Measurements from ENCODE around the gene GAS2L2. TPM values are rescaled to one million over a fixed set of nuclear protein-coding genes. Genes with fewer than 3 reads are reported as not detected.

Gene GAS2L2
- total RNA-seq, 1 experiment from 2014 or later, result not detected

DNA sequence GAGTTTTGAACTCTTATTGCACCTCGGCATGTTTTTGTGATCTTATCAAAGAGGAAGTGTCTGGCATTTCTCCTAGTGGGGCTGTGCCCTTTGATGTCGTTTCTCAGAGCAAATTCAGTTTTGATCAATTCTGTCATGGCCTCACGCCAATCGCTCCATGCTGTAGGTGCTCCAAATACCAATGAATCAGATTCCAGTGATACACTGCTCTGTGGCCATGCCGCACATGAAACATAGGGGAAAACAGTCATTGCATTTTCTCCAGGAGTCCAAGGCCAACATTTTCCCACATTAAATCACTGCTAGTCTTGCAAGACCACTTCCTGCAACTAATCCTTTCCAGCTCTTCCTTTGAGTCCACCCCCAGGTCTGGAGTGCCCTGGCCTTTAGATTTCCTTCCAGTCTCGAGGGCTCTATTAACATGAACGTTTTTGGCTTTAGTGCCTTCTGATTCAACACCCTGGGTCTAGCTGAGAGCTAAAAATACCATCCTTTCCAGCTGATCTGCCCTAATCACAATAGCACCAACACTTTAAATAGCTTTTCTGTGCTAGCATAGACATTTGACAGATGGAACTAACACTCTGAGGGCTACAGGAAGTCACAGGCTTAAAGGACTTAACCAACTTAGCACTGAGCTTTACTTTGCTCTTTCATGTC is 39.8 kb downstream of the GAS2L2 start:
- intact Hi-C loops (cut with micrococcal nuclease; ENCODE audit: unreplicated experiment), result no loop called here
- H3K27ac ChIP-seq (ENCODE audit: low read length), result no peak overlapping the region
- CTCF ChIA-PET, result no interaction called here
- H3K36me3 ChIP-seq (ENCODE audit: control insufficient read depth, insufficient read depth, low read length), result peaks cover 66% of the 10 kb centered on the region
- no peaks in the 10 kb centered on the region for H3K4me1 ChIP-seq (ENCODE audit: control insufficient read depth, insufficient read depth, low read length)
- BruUV-seq (replicated peaks), result no TSS peak
- no peaks in the 10 kb centered on the region for H3K9me3 ChIP-seq (ENCODE audit: control insufficient read depth, insufficient read depth, low read depth, low read length)
- POLR2A ChIA-PET, result interaction anchor here (0.5 kb wide), 1 partner anchor 113 kb away, joined by 3 read pairs; no protein-coding TSS in a partner anchor
- DNase-seq (ENCODE audit: low read depth, low spot score) (no peak), ATAC-seq (peak; percentile 12; the same call in 1 of the 2 replicates)
- H3K27me3 ChIP-seq (ENCODE audit: control insufficient read depth, insufficient read depth, low read length), result no peaks in the 10 kb centered on the region
- TF ChIP-seq SIN3A (IDR thresholded peaks at IDR 0.05; ENCODE audit: borderline replicate concordance, insufficient read depth, low read depth, low read length) (no peak), POLR2AphosphoS5 (IDR thresholded peaks at IDR 0.05; ENCODE audit: low read depth, low read length) (0 out of 2 replicates have a peak, but pooled peaks have one; percentile 19)
- H3K4me3 ChIP-seq (ENCODE audit: low read depth in 2 of 2, low read length in 2 of 2), result no peak overlapping the region
- in situ Hi-C loops (cut with HindIII; ENCODE audit: low pct_unique_long_range_greater_than_20kb, low sequenced_read_pairs), result no loop called here

DNA sequence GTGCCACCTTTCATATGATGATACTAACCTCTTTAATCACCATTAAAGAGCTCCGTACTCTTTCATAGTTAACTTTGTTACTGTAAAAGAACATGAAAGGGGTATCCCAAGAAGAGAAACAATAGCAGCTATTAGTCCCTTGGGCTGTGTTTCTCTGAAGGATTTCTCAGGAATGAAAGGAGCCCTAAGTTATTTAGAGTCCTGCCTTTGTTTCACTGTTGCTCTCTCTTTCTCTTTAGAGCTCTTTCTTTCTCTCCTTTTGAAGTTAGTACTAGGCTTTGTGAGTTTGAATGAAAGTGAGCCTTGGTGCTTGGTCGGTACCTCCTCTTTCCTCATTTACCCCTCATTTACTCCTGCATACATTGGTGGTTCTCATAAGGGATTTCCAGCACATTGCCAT is 42.1 kb downstream of the GAS2L2 start:
- no peak for DNase-seq (ENCODE audit: low read depth, low spot score)
- ChIA-PET CTCF (no interaction called here), POLR2A (no interaction called here)
- no TSS peak for BruUV-seq (replicated peaks)
- TF ChIP-seq, protein P1, sequence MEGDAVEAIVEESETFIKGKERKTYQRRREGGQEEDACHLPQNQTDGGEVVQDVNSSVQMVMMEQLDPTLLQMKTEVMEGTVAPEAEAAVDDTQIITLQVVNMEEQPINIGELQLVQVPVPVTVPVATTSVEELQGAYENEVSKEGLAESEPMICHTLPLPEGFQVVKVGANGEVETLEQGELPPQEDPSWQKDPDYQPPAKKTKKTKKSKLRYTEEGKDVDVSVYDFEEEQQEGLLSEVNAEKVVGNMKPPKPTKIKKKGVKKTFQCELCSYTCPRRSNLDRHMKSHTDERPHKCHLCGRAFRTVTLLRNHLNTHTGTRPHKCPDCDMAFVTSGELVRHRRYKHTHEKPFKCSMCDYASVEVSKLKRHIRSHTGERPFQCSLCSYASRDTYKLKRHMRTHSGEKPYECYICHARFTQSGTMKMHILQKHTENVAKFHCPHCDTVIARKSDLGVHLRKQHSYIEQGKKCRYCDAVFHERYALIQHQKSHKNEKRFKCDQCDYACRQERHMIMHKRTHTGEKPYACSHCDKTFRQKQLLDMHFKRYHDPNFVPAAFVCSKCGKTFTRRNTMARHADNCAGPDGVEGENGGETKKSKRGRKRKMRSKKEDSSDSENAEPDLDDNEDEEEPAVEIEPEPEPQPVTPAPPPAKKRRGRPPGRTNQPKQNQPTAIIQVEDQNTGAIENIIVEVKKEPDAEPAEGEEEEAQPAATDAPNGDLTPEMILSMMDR (IDR thresholded peaks at IDR 0.05), result no peak
- TF ChIP-seq TCF7L2 (IDR thresholded peaks at IDR 0.05; ENCODE audit: low read depth, low read length) (no peak), SIN3A (IDR thresholded peaks at IDR 0.05; ENCODE audit: borderline replicate concordance, insufficient read depth, low read depth, low read length) (no peak), REST (IDR thresholded peaks at IDR 0.05; ENCODE audit: insufficient read depth in 1 of 2, low read depth in 2 of 2, low read length in 1 of 2) (no peak), POLR2AphosphoS5 (IDR thresholded peaks at IDR 0.05; ENCODE audit: low read depth, low read length) (no peak)
- no peak overlapping the region for H3K4me3 ChIP-seq (ENCODE audit: low read depth in 2 of 2, low read length in 2 of 2)
- in situ Hi-C loops (cut with HindIII; ENCODE audit: low pct_unique_long_range_greater_than_20kb, low sequenced_read_pairs), result no loop called here
- intact Hi-C loops (cut with micrococcal nuclease; ENCODE audit: unreplicated experiment), result no loop called here
- H3K4me1 ChIP-seq (ENCODE audit: control insufficient read depth, insufficient read depth, low read length), result no peaks in the 10 kb centered on the region
- no peaks in the 10 kb centered on the region for H3K9me3 ChIP-seq (ENCODE audit: control insufficient read depth, insufficient read depth, low read depth, low read length)
- ATAC-seq, result no peak
- no peak overlapping the region for H3K27ac ChIP-seq (ENCODE audit: low read length)
- no peaks in the 10 kb centered on the region for H3K27me3 ChIP-seq (ENCODE audit: control insufficient read depth, insufficient read depth, low read length)
- peaks cover 48% of the 10 kb centered on the region for H3K36me3 ChIP-seq (ENCODE audit: control insufficient read depth, insufficient read depth, low read length)

DNA sequence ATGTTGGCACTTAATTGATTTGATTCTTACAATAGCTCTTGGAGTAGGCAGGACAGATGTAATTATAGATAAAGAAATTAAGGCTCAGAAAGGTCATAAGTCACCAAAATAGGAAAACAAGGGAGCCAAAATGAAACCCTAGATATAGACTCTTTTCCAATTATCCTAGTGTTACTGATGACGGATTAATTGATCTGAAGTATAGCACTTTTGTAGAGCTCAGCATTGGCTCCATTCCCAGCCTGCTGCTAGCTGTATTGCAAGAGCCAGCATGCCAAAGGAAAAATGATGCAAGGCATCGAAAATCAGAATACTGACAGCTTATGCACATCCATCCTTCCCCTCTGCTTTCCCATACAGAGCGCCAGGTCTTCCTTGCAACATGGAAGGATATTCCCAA is 43.2 kb downstream of the GAS2L2 start:
- intact Hi-C loops (cut with micrococcal nuclease; ENCODE audit: unreplicated experiment), result no loop called here
- Histone ChIP-seq H3K27me3 (ENCODE audit: control insufficient read depth, insufficient read depth, low read length) (no peaks in the 10 kb centered on the region), H3K4me1 (ENCODE audit: control insufficient read depth, insufficient read depth, low read length) (no peaks in the 10 kb centered on the region), H3K36me3 (ENCODE audit: control insufficient read depth, insufficient read depth, low read length) (peaks cover 45% of the 10 kb centered on the region), H3K9me3 (ENCODE audit: control insufficient read depth, insufficient read depth, low read depth, low read length) (no peaks in the 10 kb centered on the region), H3K4me3 (ENCODE audit: low read depth in 2 of 2, low read length in 2 of 2) (no peak overlapping the region), H3K27ac (ENCODE audit: low read length) (no peak overlapping the region)
- in situ Hi-C loops (cut with HindIII; ENCODE audit: low pct_unique_long_range_greater_than_20kb, low sequenced_read_pairs), result no loop called here
- TF ChIP-seq, protein P1 (IDR thresholded peaks at IDR 0.05), result no peak
- TF ChIP-seq REST (IDR thresholded peaks at IDR 0.05; ENCODE audit: insufficient read depth in 1 of 2, low read depth in 2 of 2, low read length in 1 of 2) (no peak), TCF7L2 (IDR thresholded peaks at IDR 0.05; ENCODE audit: low read depth, low read length) (no peak), POLR2AphosphoS5 (IDR thresholded peaks at IDR 0.05; ENCODE audit: low read depth, low read length) (no peak), SIN3A (IDR thresholded peaks at IDR 0.05; ENCODE audit: borderline replicate concordance, insufficient read depth, low read depth, low read length) (no peak)
- POLR2A ChIA-PET, result no interaction called here
- DNase-seq (ENCODE audit: low read depth, low spot score), result no peak
- CTCF ChIA-PET, result no interaction called here
- BruUV-seq (replicated peaks), result no TSS peak
- ATAC-seq, result no peak

All from Panc1 (cell line).